IPS-11a (cell line): Measurements from ENCODE around the gene HGFAC.

Source experiments
- H3K4me3 ChIP-seq: one replicate; pipeline ENCODE4 v1.5.1; 2013; ENCODE audit warnings: low read depth, low read length, control low read depth

HGFAC gene

GRCh38 chr4:3423406-3423805 lies 18.4 kb upstream of the HGFAC start:
- H3K4me3 ChIP-seq: no peak overlapping the region

- H3K4me3 ChIP-seq: no peak overlapping the region
Measured at GRCh38 chr4:3423952-3424351, 17.8 kb upstream of the HGFAC start.

- no peak overlapping the region for H3K4me3 ChIP-seq
Measured at GRCh38 chr4:3424522-3425095, 17.2 kb upstream of the HGFAC start.

GRCh38 chr4:3426465-3427133 lies 15.2 kb upstream of the HGFAC start:
- no peak overlapping the region for H3K4me3 ChIP-seq

- no peak overlapping the region for H3K4me3 ChIP-seq
Measured at GRCh38 chr4:3427134-3427476, 14.7 kb upstream of the HGFAC start.

- H3K4me3 ChIP-seq: no peak overlapping the region
Measured at GRCh38 chr4:3427706-3428446, 13.9 kb upstream of the HGFAC start.

- H3K4me3 ChIP-seq: no peak overlapping the region
Measured at GRCh38 chr4:3429651-3430050, 12.1 kb upstream of the HGFAC start.

- no peak overlapping the region for H3K4me3 ChIP-seq
Measured at GRCh38 chr4:3430524-3430923, 11.2 kb upstream of the HGFAC start.

- H3K4me3 ChIP-seq: no peak overlapping the region
Measured at GRCh38 chr4:3431446-3431993, 10.2 kb upstream of the HGFAC start.

- H3K4me3 ChIP-seq: no peak overlapping the region
Measured at GRCh38 chr4:3432381-3432790, 9.4 kb upstream of the HGFAC start.

- no peak overlapping the region for H3K4me3 ChIP-seq
Measured at GRCh38 chr4:3433138-3433869, 8.5 kb upstream of the HGFAC start.

GRCh38 chr4:3434881-3435685 lies 6.7 kb upstream of the HGFAC start:
- no peak overlapping the region for H3K4me3 ChIP-seq

- H3K4me3 ChIP-seq: no peak overlapping the region
Measured at GRCh38 chr4:3435686-3435956, 6.1 kb upstream of the HGFAC start.

GRCh38 chr4:3436048-3436797 lies 5.5 kb upstream of the HGFAC start:
- H3K4me3 ChIP-seq: no peak overlapping the region

GRCh38 chr4:3436798-3437581 lies 4.8 kb upstream of the HGFAC start:
- no peak overlapping the region for H3K4me3 ChIP-seq

GRCh38 chr4:3437582-3437936 lies 4.2 kb upstream of the HGFAC start:
- H3K4me3 ChIP-seq: no peak overlapping the region

- H3K4me3 ChIP-seq: no peak overlapping the region
Measured at GRCh38 chr4:3437998-3438846, 3.5 kb upstream of the HGFAC start.

GRCh38 chr4:3438847-3439180 lies 3.0 kb upstream of the HGFAC start:
- no peak overlapping the region for H3K4me3 ChIP-seq

GRCh38 chr4:3439391-3439790 lies 2.4 kb upstream of the HGFAC start:
- no peak overlapping the region for H3K4me3 ChIP-seq
